Measurements from ENCODE around the gene DNHD1. TPM values are rescaled to one million over a fixed set of nuclear protein-coding genes. Genes with fewer than 3 reads are reported as not detected.
"Not testable (repeated sequence)": the region's sequence is repeated elsewhere in the genome, so short reads cannot be mapped to it uniquely, and the experiment has no call there.

The DNHD1 gene
- total and polyA plus RNA-seq, 2 donors, result 3.7 to 13.4 TPM

- Histone ChIP-seq H3K27ac (ENCODE audit: low read depth) (no peak overlapping the region), H3K36me3 (ENCODE audit: insufficient read depth) (peaks cover 4% of the 10 kb centered on the region), H3K4me3 (ENCODE audit: low read depth, low read length) (no peak overlapping the region), H3K4me1 (ENCODE audit: insufficient read depth) (no peaks in the 10 kb centered on the region)
- no peak for DNase-seq (ENCODE audit: extremely low spot score)
- WGBS, result 84% methylated on average over 6 of the region's 6 CpGs
Measured at GRCh38 chr11:6488342-6488741, 8.7 kb upstream of the DNHD1 start.

DNA sequence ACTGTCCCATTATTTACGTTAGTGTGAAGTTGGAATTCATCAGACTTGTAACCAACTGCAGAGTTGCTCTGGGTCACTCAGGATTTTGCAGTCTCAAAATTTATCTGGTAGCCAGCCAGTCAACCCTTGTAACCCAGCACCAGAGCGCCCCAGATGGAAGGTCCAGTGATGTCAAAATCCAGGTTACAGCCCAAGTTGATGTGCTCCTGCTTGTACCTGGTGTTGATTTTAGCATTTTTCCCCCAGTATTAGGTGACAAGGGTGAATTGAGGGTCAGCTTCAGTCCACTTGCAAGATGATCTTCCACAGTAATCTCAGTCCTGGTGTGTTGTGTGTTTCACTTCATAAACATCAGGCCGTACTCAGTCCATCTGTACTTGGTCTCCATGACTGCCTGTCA, 8.3 kb upstream of the DNHD1 start:
- no peak overlapping the region for H3K4me3 ChIP-seq (ENCODE audit: low read depth, low read length)
- DNase-seq (ENCODE audit: extremely low spot score), result no peak
- H3K27ac ChIP-seq (ENCODE audit: low read depth), result no peak overlapping the region
- peaks cover 4% of the 10 kb centered on the region for H3K36me3 ChIP-seq (ENCODE audit: insufficient read depth)
- 93% methylated on average over 3 of the region's 3 CpGs for WGBS
- no peaks in the 10 kb centered on the region for H3K4me1 ChIP-seq (ENCODE audit: insufficient read depth)

- Histone ChIP-seq H3K4me3 (ENCODE audit: low read depth, low read length) (no peak overlapping the region), H3K36me3 (ENCODE audit: insufficient read depth) (peaks cover 4% of the 10 kb centered on the region), H3K27ac (ENCODE audit: low read depth) (no peak overlapping the region), H3K4me1 (ENCODE audit: insufficient read depth) (no peaks in the 10 kb centered on the region)
- no peak for DNase-seq (ENCODE audit: extremely low spot score)
- 84% methylated on average over 4 of the region's 4 CpGs for WGBS
Measured at GRCh38 chr11:6489306-6489705, 7.8 kb upstream of the DNHD1 start.

DNA sequence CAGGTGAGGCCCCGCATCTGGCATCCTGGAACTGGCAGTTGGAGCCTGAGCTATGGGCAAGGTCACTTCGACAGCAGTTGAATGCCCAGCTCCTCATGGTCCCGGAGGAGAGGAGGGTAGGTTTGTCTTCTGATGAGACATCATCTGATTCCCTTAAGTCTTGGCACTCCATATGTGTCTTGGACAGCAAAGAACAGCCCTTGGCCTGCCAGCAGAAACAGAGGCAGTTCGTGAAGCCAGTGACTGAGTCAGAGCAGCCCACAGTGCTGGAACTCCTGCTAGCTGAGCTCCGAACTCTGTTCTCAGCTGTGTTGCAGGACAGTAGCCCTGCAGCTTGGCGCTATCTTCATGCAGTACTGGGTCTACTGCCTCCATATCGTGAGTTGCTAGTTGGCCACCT, 1.0 kb downstream of the DNHD1 start:
- no peak overlapping the region for H3K4me3 ChIP-seq (ENCODE audit: low read depth, low read length)
- 63% methylated on average over 7 of the region's 7 CpGs for WGBS
- H3K27ac ChIP-seq (ENCODE audit: low read depth), result no peak overlapping the region
- DNase-seq (ENCODE audit: extremely low spot score), result no peak
- H3K4me1 ChIP-seq (ENCODE audit: insufficient read depth), result no peaks in the 10 kb centered on the region
- H3K36me3 ChIP-seq (ENCODE audit: insufficient read depth), result no peaks in the 10 kb centered on the region

- no peak for DNase-seq (ENCODE audit: extremely low spot score)
- H3K36me3 ChIP-seq (ENCODE audit: insufficient read depth), result no peaks in the 10 kb centered on the region
- H3K4me3 ChIP-seq (ENCODE audit: low read depth, low read length), result no peak overlapping the region
- 91% methylated on average over 5 of the region's 5 CpGs for WGBS
- H3K27ac ChIP-seq (ENCODE audit: low read depth), result no peak overlapping the region
- H3K4me1 ChIP-seq (ENCODE audit: insufficient read depth), result no peaks in the 10 kb centered on the region
Measured at GRCh38 chr11:6498544-6498943, 1.5 kb downstream of the DNHD1 start.

DNA sequence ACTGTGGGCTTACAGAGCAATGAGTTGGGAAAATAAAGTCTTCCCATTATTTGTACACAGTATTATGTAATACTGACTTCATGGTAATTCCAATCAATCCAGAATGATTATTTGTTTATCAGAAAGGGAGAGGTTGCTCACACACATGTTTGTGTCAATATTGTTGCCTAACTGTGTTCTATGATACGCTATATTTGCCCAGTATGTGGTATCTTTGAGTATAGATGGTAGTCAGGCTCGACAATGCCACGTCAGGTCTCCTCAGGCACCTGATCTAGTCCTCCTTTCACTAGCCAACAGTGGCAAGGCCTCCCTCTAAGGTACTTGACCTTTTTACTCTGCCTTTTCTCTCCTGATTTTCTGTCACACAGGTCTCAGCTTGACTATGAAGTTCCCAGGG, 5.3 kb downstream of the DNHD1 start:
- Histone ChIP-seq H3K27ac (ENCODE audit: low read depth) (no peak overlapping the region), H3K4me1 (ENCODE audit: insufficient read depth) (no peaks in the 10 kb centered on the region), H3K36me3 (ENCODE audit: insufficient read depth) (no peaks in the 10 kb centered on the region), H3K4me3 (ENCODE audit: low read depth, low read length) (no peak overlapping the region)
- DNase-seq (ENCODE audit: extremely low spot score), result no peak
- 97% methylated on average over 3 of the region's 3 CpGs for WGBS

- Histone ChIP-seq H3K27ac (ENCODE audit: low read depth) (no peak overlapping the region), H3K4me1 (ENCODE audit: insufficient read depth) (no peaks in the 10 kb centered on the region), H3K4me3 (ENCODE audit: low read depth, low read length) (no peak overlapping the region), H3K36me3 (ENCODE audit: insufficient read depth) (no peaks in the 10 kb centered on the region)
- WGBS, result 77% methylated on average over 3 of the region's 3 CpGs
- DNase-seq (ENCODE audit: extremely low spot score), result no peak
Measured at GRCh38 chr11:6504166-6504565, 7.1 kb downstream of the DNHD1 start.

- H3K4me3 ChIP-seq (ENCODE audit: low read depth, low read length), result no peak overlapping the region
- H3K27ac ChIP-seq (ENCODE audit: low read depth), result no peak overlapping the region
- 53% methylated on average over 2 of the region's 2 CpGs for WGBS
- peaks cover 3% of the 10 kb centered on the region for H3K36me3 ChIP-seq (ENCODE audit: insufficient read depth)
- no peaks in the 10 kb centered on the region for H3K4me1 ChIP-seq (ENCODE audit: insufficient read depth)
- DNase-seq (ENCODE audit: extremely low spot score), result no peak
Measured at GRCh38 chr11:6505577-6506240, 8.6 kb downstream of the DNHD1 start.

DNA sequence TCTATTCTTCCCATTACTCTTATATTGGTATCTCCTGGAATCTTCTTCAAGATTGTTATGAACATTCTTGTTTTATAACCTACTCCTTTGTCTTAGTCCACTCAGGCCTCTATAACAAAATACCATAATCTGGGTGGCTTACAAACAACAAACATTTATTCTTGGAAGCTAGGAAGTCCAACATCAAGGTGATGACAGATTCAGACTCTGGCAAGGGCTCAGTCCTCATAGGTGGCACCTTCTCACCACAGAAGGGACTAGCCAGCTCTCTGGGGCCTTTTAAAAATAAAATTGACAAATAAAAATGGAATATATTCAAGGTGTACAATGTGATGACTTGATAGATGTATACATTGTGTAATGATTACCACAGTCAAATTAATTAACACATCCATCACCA, 19.8 kb downstream of the DNHD1 start:
- Histone ChIP-seq H3K4me1 (ENCODE audit: insufficient read depth) (no peaks in the 10 kb centered on the region), H3K36me3 (ENCODE audit: insufficient read depth) (no peaks in the 10 kb centered on the region), H3K27ac (ENCODE audit: low read depth) (no peak overlapping the region), H3K4me3 (ENCODE audit: low read depth, low read length) (no peak overlapping the region)
- no peak for DNase-seq (ENCODE audit: extremely low spot score)

- no peak for DNase-seq (ENCODE audit: extremely low spot score)
- Histone ChIP-seq H3K27ac (ENCODE audit: low read depth) (no peak overlapping the region), H3K36me3 (ENCODE audit: insufficient read depth) (no peaks in the 10 kb centered on the region), H3K4me3 (ENCODE audit: low read depth, low read length) (no peak overlapping the region), H3K4me1 (ENCODE audit: insufficient read depth) (no peaks in the 10 kb centered on the region)
- WGBS, result 85% methylated on average over 3 of the region's 3 CpGs
Measured at GRCh38 chr11:6520265-6520664, 23.2 kb downstream of the DNHD1 start.

GRCh38 chr11:6521946-6522345, 24.9 kb downstream of the DNHD1 start:
- H3K4me1 ChIP-seq (ENCODE audit: insufficient read depth); H3K4me3 ChIP-seq (ENCODE audit: low read depth, low read length); H3K36me3 ChIP-seq (ENCODE audit: insufficient read depth); DNase-seq (ENCODE audit: extremely low spot score); H3K27ac ChIP-seq (ENCODE audit: low read depth): not testable (repeated sequence)
- WGBS, result 93% methylated on average over 3 of the region's 3 CpGs

GRCh38 chr11:6523253-6523652, 26.2 kb downstream of the DNHD1 start:
- Histone ChIP-seq H3K4me3 (ENCODE audit: low read depth, low read length) (no peak overlapping the region), H3K36me3 (ENCODE audit: insufficient read depth) (no peaks in the 10 kb centered on the region), H3K4me1 (ENCODE audit: insufficient read depth) (no peaks in the 10 kb centered on the region), H3K27ac (ENCODE audit: low read depth) (no peak overlapping the region)
- DNase-seq (ENCODE audit: extremely low spot score), result no peak
- WGBS, result 89% methylated on average over 1 of the region's 1 CpG

GRCh38 chr11:6526411-6527135, 29.5 kb downstream of the DNHD1 start:
- H3K27ac ChIP-seq (ENCODE audit: low read depth), result no peak overlapping the region
- H3K4me3 ChIP-seq (ENCODE audit: low read depth, low read length), result no peak overlapping the region
- DNase-seq (ENCODE audit: extremely low spot score), result no peak
- no peaks in the 10 kb centered on the region for H3K36me3 ChIP-seq (ENCODE audit: insufficient read depth)
- H3K4me1 ChIP-seq (ENCODE audit: insufficient read depth), result no peaks in the 10 kb centered on the region
- 84% methylated on average over 3 of the region's 3 CpGs for WGBS

- H3K27ac ChIP-seq (ENCODE audit: low read depth), result no peak overlapping the region
- 87% methylated on average over 2 of the region's 2 CpGs for WGBS
- DNase-seq (ENCODE audit: extremely low spot score), result no peak
- H3K4me1 ChIP-seq (ENCODE audit: insufficient read depth), result no peaks in the 10 kb centered on the region
- no peak overlapping the region for H3K4me3 ChIP-seq (ENCODE audit: low read depth, low read length)
- no peaks in the 10 kb centered on the region for H3K36me3 ChIP-seq (ENCODE audit: insufficient read depth)
Measured at GRCh38 chr11:6529266-6529665, 32.2 kb downstream of the DNHD1 start.

Data from urinary bladder (tissue), 4 donors.